Ishikawa (cell line): Measurements from ENCODE around the gene DRGX.

Experiments used
- CEBPB ChIP-seq: IDR thresholded peaks from 2 replicates; pipeline ENCODE4 v1.6.1; 2012
- EP300 ChIP-seq: IDR thresholded peaks from 2 replicates; pipeline ENCODE4 v1.6.1; 2012; ENCODE audit warnings: borderline replicate concordance
- MAX ChIP-seq: IDR thresholded peaks from 2 replicates; pipeline ENCODE4 v1.6.1; 2012

- no peak for TF ChIP-seq MAX
- no peak for TF ChIP-seq CEBPB
- TF ChIP-seq EP300 = no peak
These were observed 11.5 kb downstream of the DRGX start for GRCh38 chr10:49384268-49384953.
